Measurements from ENCODE around the gene IL17RC.

GRCh38 chr3:9898467-9899241 is 18.2 kb upstream of the IL17RC start:
- TF ChIP-seq, protein P1, sequence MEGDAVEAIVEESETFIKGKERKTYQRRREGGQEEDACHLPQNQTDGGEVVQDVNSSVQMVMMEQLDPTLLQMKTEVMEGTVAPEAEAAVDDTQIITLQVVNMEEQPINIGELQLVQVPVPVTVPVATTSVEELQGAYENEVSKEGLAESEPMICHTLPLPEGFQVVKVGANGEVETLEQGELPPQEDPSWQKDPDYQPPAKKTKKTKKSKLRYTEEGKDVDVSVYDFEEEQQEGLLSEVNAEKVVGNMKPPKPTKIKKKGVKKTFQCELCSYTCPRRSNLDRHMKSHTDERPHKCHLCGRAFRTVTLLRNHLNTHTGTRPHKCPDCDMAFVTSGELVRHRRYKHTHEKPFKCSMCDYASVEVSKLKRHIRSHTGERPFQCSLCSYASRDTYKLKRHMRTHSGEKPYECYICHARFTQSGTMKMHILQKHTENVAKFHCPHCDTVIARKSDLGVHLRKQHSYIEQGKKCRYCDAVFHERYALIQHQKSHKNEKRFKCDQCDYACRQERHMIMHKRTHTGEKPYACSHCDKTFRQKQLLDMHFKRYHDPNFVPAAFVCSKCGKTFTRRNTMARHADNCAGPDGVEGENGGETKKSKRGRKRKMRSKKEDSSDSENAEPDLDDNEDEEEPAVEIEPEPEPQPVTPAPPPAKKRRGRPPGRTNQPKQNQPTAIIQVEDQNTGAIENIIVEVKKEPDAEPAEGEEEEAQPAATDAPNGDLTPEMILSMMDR (IDR thresholded peaks at IDR 0.05 in 2 of 3, conservative IDR thresholded peaks at IDR 0.05 in 1 of 3; ENCODE audit: borderline replicate concordance in 1 of 3, insufficient read depth in 1 of 3, low read depth in 2 of 3, low read length in 2 of 3) = no peak
- TF ChIP-seq FOSL1 (IDR thresholded peaks at IDR 0.05; ENCODE audit: low read depth) (no peak), JUND (IDR thresholded peaks at IDR 0.05) (no peak), POLR2A (IDR thresholded peaks at IDR 0.05; ENCODE audit: borderline replicate concordance, extremely low read depth, insufficient read depth, insufficient read length) (no peak), REST (IDR thresholded peaks at IDR 0.05; ENCODE audit: low read depth) (no peak), EZH2phosphoT487 (IDR thresholded peaks at IDR 0.05; ENCODE audit: borderline replicate concordance) (no peak), RAD21 (IDR thresholded peaks at IDR 0.05; ENCODE audit: low read depth) (no peak), CEBPB (IDR thresholded peaks at IDR 0.05; ENCODE audit: low read depth) (no peak), POLR2AphosphoS5 (IDR thresholded peaks at IDR 0.05; ENCODE audit: low read depth, low read length) (no peak), EZH2 (IDR thresholded peaks at IDR 0.05) (no peak), EGR1 (IDR thresholded peaks at IDR 0.05; ENCODE audit: low read depth) (no peak)
